ENCODE measurements around the gene FAM43B.

FAM43B gene

GRCh38 chr1:20603504-20604464 lies 51.4 kb downstream of the FAM43B start:
- H3F3A ChIP-seq (ENCODE audit: insufficient read depth, low read length): no peaks in the 10 kb centered on the region
- no peak overlapping the region for H3K4me2 ChIP-seq (ENCODE audit: low read depth, low read length)
- H3K27ac ChIP-seq (ENCODE audit: low read length): no peak overlapping the region
- no peak for DNase-seq
- H3K9ac ChIP-seq (ENCODE audit: low read length): no peak overlapping the region
- no peaks in the 10 kb centered on the region for H3K9me3 ChIP-seq (replicated peaks; ENCODE audit: insufficient read depth, low read length)
- H3K9me2 ChIP-seq (replicated peaks; ENCODE audit: insufficient read depth, low read length): no peaks in the 10 kb centered on the region
- no peaks in the 10 kb centered on the region for H3K4me1 ChIP-seq (ENCODE audit: low read length)
- no peak overlapping the region for H2AFZ ChIP-seq (ENCODE audit: low read length)
- H3K27me3 ChIP-seq (replicated peaks; ENCODE audit: insufficient read depth, low read length): peaks cover 27% of the 10 kb centered on the region
- TF ChIP-seq CTCF (IDR thresholded peaks at IDR 0.05; ENCODE audit: low read length) (no peak), EZH2phosphoT487 (IDR thresholded peaks at IDR 0.05; ENCODE audit: low read length) (no peak), EZH2 (optimal IDR thresholded peaks at IDR 0.05; ENCODE audit: low read depth, low read length) (no peak)
- no peak overlapping the region for H3K4me3 ChIP-seq (ENCODE audit: low read length)
- H4K20me1 ChIP-seq (ENCODE audit: insufficient read depth, low read length): 0 out of 2 replicates have a peak, but pooled peaks cover 2% of the 10 kb centered on the region
- no peaks in the 10 kb centered on the region for H3K79me2 ChIP-seq (ENCODE audit: low read length)
- H3K36me3 ChIP-seq (replicated peaks; ENCODE audit: insufficient read depth, low read length): no peaks in the 10 kb centered on the region

Measured in MM.1S (cell line).